Dermis lymphatic vessel endothelial cell (primary cell): ENCODE results near the gene SCAPER. TPM values are rescaled to one million over a fixed set of nuclear protein-coding genes. Genes with fewer than 3 reads are reported as not detected.

Experiments used
- total RNA-seq: library from RNA; depleted of rRNA; stranded (reverse); fragments of >200 nt; gene quantifications from 2 replicates; pipeline ENCODE4 v1.2.1, GENCODE V29; 2014

SCAPER gene, protein sequence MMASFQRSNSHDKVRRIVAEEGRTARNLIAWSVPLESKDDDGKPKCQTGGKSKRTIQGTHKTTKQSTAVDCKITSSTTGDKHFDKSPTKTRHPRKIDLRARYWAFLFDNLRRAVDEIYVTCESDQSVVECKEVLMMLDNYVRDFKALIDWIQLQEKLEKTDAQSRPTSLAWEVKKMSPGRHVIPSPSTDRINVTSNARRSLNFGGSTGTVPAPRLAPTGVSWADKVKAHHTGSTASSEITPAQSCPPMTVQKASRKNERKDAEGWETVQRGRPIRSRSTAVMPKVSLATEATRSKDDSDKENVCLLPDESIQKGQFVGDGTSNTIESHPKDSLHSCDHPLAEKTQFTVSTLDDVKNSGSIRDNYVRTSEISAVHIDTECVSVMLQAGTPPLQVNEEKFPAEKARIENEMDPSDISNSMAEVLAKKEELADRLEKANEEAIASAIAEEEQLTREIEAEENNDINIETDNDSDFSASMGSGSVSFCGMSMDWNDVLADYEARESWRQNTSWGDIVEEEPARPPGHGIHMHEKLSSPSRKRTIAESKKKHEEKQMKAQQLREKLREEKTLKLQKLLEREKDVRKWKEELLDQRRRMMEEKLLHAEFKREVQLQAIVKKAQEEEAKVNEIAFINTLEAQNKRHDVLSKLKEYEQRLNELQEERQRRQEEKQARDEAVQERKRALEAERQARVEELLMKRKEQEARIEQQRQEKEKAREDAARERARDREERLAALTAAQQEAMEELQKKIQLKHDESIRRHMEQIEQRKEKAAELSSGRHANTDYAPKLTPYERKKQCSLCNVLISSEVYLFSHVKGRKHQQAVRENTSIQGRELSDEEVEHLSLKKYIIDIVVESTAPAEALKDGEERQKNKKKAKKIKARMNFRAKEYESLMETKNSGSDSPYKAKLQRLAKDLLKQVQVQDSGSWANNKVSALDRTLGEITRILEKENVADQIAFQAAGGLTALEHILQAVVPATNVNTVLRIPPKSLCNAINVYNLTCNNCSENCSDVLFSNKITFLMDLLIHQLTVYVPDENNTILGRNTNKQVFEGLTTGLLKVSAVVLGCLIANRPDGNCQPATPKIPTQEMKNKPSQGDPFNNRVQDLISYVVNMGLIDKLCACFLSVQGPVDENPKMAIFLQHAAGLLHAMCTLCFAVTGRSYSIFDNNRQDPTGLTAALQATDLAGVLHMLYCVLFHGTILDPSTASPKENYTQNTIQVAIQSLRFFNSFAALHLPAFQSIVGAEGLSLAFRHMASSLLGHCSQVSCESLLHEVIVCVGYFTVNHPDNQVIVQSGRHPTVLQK (N-terminal part only)
- 8.5 and 8.9 TPM in 2 replicates for total RNA-seq

GRCh38 chr15:76905013-76905839 lies at the start of gene SCAPER:
Gene SCAPER, minus strand, starts transcription at chr15:76905340. Its CDS starts 21,523 bp downstream, at chr15:76883817.

GRCh38 chr15:76931397-76932134 lies 26.4 kb upstream of the SCAPER start, which contains the start of gene RCN2:
Gene RCN2, plus strand, starts transcription at chr15:76931749. Its CDS starts 93 bp downstream, at chr15:76931842.

GRCh38 chr15:76336254-76337058 lies 568.7 kb downstream of the SCAPER start, which contains the start of gene ISL2:
Gene ISL2, plus strand, starts transcription at chr15:76336773. Its CDS starts 111 bp downstream, at chr15:76336884.

GRCh38 chr15:76311100-76311953 lies 593.8 kb downstream of the SCAPER start, which contains the start of gene ETFA:
Gene ETFA, minus strand, starts transcription at chr15:76311469. Its CDS starts 81 bp downstream, at chr15:76311388.

Other genes starting within 250 kb of the SCAPER start
- gene RCN2, start 26.4 kb upstream of the SCAPER start, total RNA-seq = 41.9 and 45.3 TPM in 2 replicates
- not detected in 2 replicates for gene PSTPIP1, start 89.8 kb upstream of the SCAPER start, total RNA-seq
- gene TSPAN3, start 165.8 kb upstream of the SCAPER start, total RNA-seq = 249 and 282 TPM in 2 replicates